GM21619 (cell line): ENCODE data around the gene RASGRP3.
"Not testable (repeated sequence)": the region's sequence is repeated elsewhere in the genome, so short reads cannot be mapped to it uniquely, and the experiment has no call there.

Experiments
- ATAC-seq: cut with Tn5 transposase; IDR thresholded peaks from one replicate; pipeline ENCODE4 v1.9.1; 2021; ENCODE audit not compliant: unreplicated experiment

Gene RASGRP3

GRCh38 chr2:33476131-33476792 is at the start of gene RASGRP3:
Gene RASGRP3 (plus strand): TSS chr2:33476649. CDS start chr2:33515137, 38,488 bp downstream.
- ATAC-seq, result peak; percentile 46

GRCh38 chr2:33426666-33427231 is 49.7 kb upstream of the RASGRP3 start:
- ATAC-seq, result no peak

- no peak for ATAC-seq
Observed at GRCh38 chr2:33430077-33430476, 46.4 kb upstream of the RASGRP3 start.

- ATAC-seq, result no peak
Observed at GRCh38 chr2:33430856-33431255, 45.6 kb upstream of the RASGRP3 start.

GRCh38 chr2:33432871-33433270 is 43.6 kb upstream of the RASGRP3 start:
- no peak for ATAC-seq

GRCh38 chr2:33433279-33434235 is 42.9 kb upstream of the RASGRP3 start:
- no peak for ATAC-seq

- ATAC-seq, result no peak
Observed at GRCh38 chr2:33435518-33435917, 40.9 kb upstream of the RASGRP3 start.

- ATAC-seq, result no peak
Observed at GRCh38 chr2:33436083-33436482, 40.4 kb upstream of the RASGRP3 start.

GRCh38 chr2:33437297-33437696 is 39.2 kb upstream of the RASGRP3 start:
- no peak for ATAC-seq

- ATAC-seq, result no peak
Observed at GRCh38 chr2:33437815-33438214, 38.6 kb upstream of the RASGRP3 start.

GRCh38 chr2:33441235-33441810 is 35.1 kb upstream of the RASGRP3 start:
- peak; percentile 79 for ATAC-seq

- not testable (repeated sequence) for ATAC-seq
Observed at GRCh38 chr2:33442052-33442451, 34.4 kb upstream of the RASGRP3 start.

- ATAC-seq, result no peak
Observed at GRCh38 chr2:33442528-33443079, 33.8 kb upstream of the RASGRP3 start.

- no peak for ATAC-seq
Observed at GRCh38 chr2:33443274-33443829, 33.1 kb upstream of the RASGRP3 start.

- no peak for ATAC-seq
Observed at GRCh38 chr2:33444967-33445366, 31.5 kb upstream of the RASGRP3 start.

GRCh38 chr2:33448220-33448899 is 28.1 kb upstream of the RASGRP3 start:
- no peak for ATAC-seq

GRCh38 chr2:33451214-33451613 is 25.2 kb upstream of the RASGRP3 start:
- ATAC-seq, result no peak

GRCh38 chr2:33451825-33452224 is 24.6 kb upstream of the RASGRP3 start:
- ATAC-seq, result no peak

GRCh38 chr2:33452545-33452944 is 23.9 kb upstream of the RASGRP3 start:
- no peak for ATAC-seq

GRCh38 chr2:33453905-33454479 is 22.5 kb upstream of the RASGRP3 start:
- no peak for ATAC-seq
